Stimulated activated naive B cell treated with anti-CD40 and anti-IgM and Interleukin-4, amounts not matched to agents 10 μg/mL and 1 μg/mL and 100 μg/mL, for 72 hours (primary cell): ENCODE results near the gene C20orf204.

Experiments
- ATAC-seq, 2 donors: fragments of 150-1000 bp; cut with Tn5 transposase; replicated peaks; 2 replicates each; pipeline ENCODE4 v1.10.0; 2021; ENCODE audit warnings: moderate library complexity in 1 of 2
- DNase-seq: peaks from one replicate; pipeline ENCODE4 v3.0.0; 2021
- H3K27ac Mint-ChIP-seq: one replicate; pipeline ENCODE4 v1.8.0; 2022; ENCODE audit warnings: mild to moderate bottlenecking, mixed read lengths
- H3K27me3 Mint-ChIP-seq, 2 donors: one replicate each; pipeline ENCODE4 v1.8.0; 2022; ENCODE audit warnings: mixed read lengths in 2 of 2
- H3K36me3 Mint-ChIP-seq, 2 donors: one replicate each; pipeline ENCODE4 v1.8.0; 2022; ENCODE audit warnings: mixed read lengths in 2 of 2, mild to moderate bottlenecking in 1 of 2
- H3K4me1 Mint-ChIP-seq, 2 donors: one replicate each; pipeline ENCODE4 v1.8.0; 2022; ENCODE audit warnings: mixed read lengths in 2 of 2, mild to moderate bottlenecking in 1 of 2
- H3K4me3 Mint-ChIP-seq, 2 donors: one replicate each; pipeline ENCODE4 v1.8.0; 2022; ENCODE audit warnings: mild to moderate bottlenecking in 2 of 2, mixed read lengths in 2 of 2, moderate library complexity in 1 of 2
- H3K9me3 Mint-ChIP-seq, 2 donors: one replicate each; pipeline ENCODE4 v1.8.0; 2022; ENCODE audit warnings: mixed read lengths in 2 of 2, mild to moderate bottlenecking in 1 of 2

The C20orf204 gene

DNA sequence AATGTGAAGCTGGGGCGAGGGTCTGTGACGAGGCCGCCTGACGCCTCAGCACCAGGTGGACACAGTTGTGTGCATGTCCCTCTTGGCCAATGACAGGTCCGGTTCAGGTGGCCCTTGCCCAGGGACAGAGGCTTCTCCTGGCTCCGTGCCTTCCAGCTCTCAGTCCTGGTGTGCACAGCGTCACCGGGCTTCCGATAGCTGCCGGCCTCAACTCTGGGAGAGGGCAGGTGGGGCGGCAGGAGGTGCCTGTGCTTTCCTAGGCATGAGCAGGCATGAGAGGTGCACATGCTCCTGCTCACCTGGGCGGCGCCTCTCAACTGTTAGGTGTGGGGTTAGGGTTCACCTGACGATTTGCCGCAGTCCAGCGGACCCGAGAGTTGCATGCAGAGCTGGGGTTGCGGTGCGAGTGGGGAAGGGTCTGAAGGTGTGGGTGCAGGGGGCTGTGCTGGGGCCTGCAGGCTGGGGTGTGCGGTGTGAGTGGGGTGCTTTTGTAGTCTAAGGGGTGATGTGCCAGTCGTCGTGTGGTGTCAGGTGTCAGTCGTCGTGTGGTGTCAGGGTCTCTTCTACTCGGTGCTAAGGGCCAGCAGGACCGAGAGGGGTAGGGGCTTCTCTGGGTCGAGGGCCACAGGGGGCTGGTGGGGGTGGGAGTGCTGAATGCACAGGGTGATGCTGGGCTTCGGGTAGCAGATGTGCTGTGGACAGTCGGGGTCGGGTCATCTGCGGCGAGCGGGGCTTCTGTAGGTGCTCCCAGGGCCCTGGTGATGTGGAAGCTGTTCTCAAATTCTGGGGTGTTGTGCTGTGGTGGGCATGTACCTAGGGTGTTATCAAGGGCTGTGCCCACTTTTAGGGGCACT is 17.2 kb downstream of the C20orf204 start:
- Mint-ChIP-seq H3K27me3 (peaks cover 49 to 69% of the 10 kb centered on the region in 2 donors), H3K27ac (no peak overlapping the region), H3K4me1 (peaks cover 8 to 21% of the 10 kb centered on the region in 2 donors), H3K4me3 (no peak overlapping the region), H3K9me3 (no peaks in the 10 kb centered on the region), H3K36me3 (peaks cover 0 to 4% of the 10 kb centered on the region in 2 donors)
- ATAC-seq = no peak
- DNase-seq = no peak

DNA sequence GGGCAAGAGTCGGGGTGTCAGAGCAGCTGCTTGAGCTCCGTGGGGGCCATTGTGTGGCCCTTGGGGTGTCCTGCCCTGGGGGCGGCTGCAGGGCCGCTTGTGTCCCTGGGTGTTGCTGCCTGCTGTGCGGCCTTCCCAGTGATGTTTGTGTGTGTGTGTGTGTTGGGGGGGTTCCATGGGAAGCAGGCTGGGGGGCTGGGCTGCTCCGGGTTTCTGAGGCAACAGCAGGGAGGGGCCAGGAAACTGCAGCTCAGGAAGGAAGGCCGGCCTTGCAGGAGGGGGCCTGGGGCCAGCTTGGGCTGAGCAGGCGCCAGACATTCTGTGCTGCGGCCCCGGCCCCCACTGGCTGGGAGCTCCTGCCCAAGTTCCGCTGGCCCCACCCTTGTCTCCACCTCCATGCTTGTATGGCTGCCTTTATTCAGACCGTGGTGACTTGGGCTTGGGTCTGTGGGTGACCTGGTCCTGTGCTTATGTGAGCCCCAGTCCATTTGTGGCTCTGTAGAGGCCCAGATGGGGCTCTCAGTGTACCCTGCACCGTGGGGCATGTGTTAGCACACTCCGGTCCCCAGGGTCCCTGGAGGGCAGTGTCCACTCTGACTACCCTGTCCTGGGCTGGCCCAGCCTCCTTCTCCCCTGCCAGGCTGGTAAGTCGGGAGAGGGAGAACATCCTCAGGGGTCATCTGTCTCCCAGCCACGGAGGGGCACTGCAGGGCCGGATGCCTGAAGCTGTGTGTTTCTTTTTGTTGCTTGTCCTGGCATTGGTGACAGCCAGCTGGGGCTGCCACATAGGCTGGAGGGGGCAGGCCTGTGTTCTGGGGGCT is 18.1 kb downstream of the C20orf204 start:
- DNase-seq (no peak), ATAC-seq (peak in 1 of 2 donors; percentile 8)
- Mint-ChIP-seq H3K27me3 (peaks cover 47 to 66% of the 10 kb centered on the region in 2 donors), H3K9me3 (no peaks in the 10 kb centered on the region), H3K4me3 (no peak overlapping the region), H3K4me1 (peaks cover 9 to 24% of the 10 kb centered on the region in 2 donors), H3K36me3 (peaks cover 0 to 2% of the 10 kb centered on the region in 2 donors), H3K27ac (no peak overlapping the region)

DNA sequence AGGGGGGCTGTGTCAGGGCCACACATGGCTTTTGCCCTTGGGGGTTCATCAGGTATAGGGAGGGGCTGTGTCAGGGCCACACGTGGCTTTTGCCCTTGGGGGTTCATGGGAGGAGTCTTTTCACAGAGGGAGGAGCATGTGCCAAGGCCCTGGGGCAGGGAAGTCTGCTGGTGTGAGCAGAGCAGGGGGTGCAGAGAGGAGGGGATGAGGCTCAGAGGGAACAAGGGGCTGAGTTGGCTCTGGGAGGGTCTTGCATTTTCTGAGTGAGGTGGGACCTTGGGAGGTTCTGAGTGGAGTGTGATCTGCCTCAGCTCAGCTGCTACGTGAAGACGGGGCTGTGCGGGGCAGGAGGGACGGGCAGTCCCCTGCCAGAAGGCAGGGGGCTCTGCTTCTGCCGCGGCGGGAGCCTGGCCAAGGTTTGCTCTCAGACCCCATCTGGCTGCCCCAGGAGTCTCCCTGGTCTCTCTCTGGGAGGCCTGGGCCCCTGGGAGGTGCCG is 19.5 kb downstream of the C20orf204 start:
- Mint-ChIP-seq H3K27me3 (peaks cover 40 to 55% of the 10 kb centered on the region in 2 donors), H3K4me1 (peaks cover 9 to 23% of the 10 kb centered on the region in 2 donors), H3K4me3 (no peak overlapping the region), H3K9me3 (no peaks in the 10 kb centered on the region), H3K27ac (no peak overlapping the region), H3K36me3 (peaks cover 0 to 2% of the 10 kb centered on the region in 2 donors)
- ATAC-seq (no peak), DNase-seq (no peak)

DNA sequence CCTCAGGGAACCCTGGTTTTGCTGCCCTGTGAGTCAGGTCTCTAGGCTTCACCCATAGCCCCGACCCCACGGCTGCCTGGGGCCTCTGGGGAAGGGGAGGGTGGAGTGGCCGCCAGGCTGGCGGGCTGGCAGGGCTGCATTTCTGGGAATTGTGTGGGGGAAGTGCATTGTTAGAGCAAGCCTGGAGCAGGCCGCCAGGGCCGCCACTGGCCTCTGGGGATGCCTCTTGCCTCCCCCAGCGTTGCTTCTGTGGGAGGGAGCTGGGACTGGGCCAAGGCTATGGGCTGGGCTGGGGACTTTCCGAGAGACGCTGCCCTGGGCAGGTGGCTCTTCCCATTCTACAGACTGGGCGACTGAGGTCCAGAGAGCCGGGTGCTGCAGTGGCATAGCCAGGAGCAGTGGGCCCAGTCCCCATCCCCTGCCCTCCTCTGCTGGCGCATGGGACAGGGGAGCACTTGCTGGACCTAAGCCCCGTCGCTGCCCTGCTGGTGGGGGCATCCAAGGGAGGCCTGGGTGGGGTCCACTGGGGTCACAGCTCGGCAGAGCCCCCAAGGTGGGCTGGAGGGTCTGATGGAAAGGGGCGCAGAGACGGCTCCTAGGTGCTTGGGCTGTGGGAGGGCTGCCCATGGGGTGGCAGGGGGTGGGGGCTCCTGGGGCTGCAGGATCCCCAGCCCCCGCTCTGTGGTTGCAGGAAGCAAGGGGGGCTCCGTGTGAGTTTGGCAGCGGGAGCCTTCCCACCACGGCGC is 20.1 kb downstream of the C20orf204 start:
- peaks cover 0 to 2% of the 10 kb centered on the region in 2 donors for H3K36me3 Mint-ChIP-seq
- no peak overlapping the region for H3K4me3 Mint-ChIP-seq
- no peak for ATAC-seq
- H3K4me1 Mint-ChIP-seq = peaks cover 9 to 18% of the 10 kb centered on the region in 2 donors
- H3K27me3 Mint-ChIP-seq = peaks cover 34 to 49% of the 10 kb centered on the region in 2 donors
- no peaks in the 10 kb centered on the region for H3K9me3 Mint-ChIP-seq
- no peak overlapping the region for H3K27ac Mint-ChIP-seq
- no peak for DNase-seq

DNA sequence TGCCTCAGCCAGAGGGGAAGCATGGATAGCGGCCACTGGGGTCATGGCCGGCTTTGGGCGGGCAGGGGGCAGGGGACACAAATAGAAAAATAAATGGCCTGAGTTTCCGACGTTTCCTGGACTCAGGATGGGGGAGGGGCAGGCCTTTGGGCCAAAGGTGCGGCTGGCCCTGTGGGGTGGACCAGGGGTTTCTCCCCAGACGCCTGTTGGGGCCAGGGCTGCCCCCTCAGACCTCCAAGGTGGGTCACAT is 20.6 kb downstream of the C20orf204 start:
- DNase-seq (no peak), ATAC-seq (no peak)
- peaks cover 31 to 44% of the 10 kb centered on the region in 2 donors for H3K27me3 Mint-ChIP-seq
- no peak overlapping the region for H3K27ac Mint-ChIP-seq
- no peak overlapping the region for H3K4me3 Mint-ChIP-seq
- peaks cover 9 to 18% of the 10 kb centered on the region in 2 donors for H3K4me1 Mint-ChIP-seq
- H3K9me3 Mint-ChIP-seq = no peaks in the 10 kb centered on the region
- H3K36me3 Mint-ChIP-seq = peaks cover 0 to 2% of the 10 kb centered on the region in 2 donors

DNA sequence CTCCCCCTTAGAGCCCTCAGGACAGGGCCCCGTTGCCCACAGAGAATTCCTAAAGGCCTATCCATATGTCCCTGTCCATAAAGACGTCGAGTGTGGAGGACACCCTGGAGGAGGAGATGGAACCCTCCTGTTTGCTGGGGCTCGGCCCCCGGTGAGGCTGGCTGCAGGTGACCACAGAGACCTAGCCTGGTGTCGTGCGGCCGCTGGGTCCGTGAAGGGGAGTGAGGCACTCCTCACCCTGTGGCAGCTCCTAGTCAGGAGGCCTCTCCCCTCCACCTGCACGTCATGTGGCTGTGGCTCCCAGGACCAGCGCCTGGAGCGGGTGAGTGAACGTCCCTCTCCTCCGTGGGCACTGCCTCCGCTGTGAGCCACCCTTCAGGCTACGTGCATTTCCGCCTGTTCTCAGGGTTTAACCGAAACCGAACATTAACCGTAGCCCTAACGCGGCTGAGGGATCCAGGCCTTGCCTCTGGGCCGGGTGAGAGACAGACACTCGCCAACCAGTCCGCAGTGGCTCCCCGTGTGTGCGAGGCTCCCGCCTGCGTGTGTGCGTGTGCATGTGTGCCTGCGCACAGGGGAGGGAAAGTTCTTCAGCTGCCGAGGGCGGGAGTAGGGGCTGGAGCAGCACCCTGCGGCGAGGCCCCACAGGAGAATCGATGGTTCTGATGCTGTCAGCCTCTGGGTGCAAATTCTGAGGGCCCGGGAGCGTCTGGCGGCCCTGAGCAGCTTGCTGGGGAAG is 21.1 kb downstream of the C20orf204 start:
- no peak overlapping the region for H3K27ac Mint-ChIP-seq
- peak overlapping the region; percentile 32 to 63 for H3K4me3 Mint-ChIP-seq
- peaks cover 11 to 18% of the 10 kb centered on the region in 2 donors for H3K4me1 Mint-ChIP-seq
- peaks cover 0 to 2% of the 10 kb centered on the region in 2 donors for H3K36me3 Mint-ChIP-seq
- H3K27me3 Mint-ChIP-seq = peaks cover 26 to 39% of the 10 kb centered on the region in 2 donors
- no peaks in the 10 kb centered on the region for H3K9me3 Mint-ChIP-seq
- ATAC-seq = peak; percentile 40 to 54
- no peak for DNase-seq

DNA sequence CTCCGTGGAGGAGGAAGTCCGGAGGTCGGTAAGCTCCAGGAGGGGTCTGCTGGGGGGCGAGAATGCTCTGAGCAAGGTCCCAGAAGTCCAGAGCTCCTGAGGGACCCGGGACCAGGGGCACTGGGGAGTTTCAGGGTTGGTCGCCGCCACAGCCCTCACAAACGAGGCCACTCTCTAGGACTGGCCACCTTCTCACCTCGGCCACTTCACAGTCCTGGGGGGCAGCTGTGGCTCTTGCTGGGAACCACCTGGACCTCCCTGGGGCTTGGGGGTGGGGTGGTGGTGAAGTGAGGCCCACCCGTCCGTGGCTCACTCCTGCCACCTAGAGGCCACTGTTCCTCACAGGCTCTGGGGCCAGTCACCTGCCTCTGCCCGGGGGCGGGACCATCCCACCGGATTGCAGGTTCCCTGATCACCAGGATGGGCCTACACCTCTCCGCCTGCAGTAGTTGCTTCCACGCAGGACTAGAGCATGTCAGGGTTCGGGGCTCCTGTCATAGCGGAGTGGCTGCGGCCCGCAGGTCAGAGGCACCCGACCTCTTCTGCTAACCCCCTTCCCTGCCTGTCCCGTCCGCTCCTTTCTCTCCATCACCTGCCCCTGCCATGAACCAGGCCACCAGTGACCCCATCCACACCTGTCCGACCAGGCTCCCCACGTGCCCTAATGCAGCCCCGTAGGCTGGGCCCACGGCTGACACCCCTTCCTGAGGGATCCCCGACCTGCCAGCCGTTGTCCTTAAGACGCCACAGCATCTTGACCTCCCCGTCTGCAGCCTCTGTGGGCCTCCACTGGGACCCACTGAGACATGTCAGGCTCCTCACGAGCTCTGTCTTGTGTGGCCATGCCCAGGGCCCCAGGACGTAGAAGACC is 21.9 kb downstream of the C20orf204 start:
- peaks cover 22 to 33% of the 10 kb centered on the region in 2 donors for H3K27me3 Mint-ChIP-seq
- H3K4me1 Mint-ChIP-seq = peaks cover 13 to 25% of the 10 kb centered on the region in 2 donors
- DNase-seq = peak; percentile 60
- ATAC-seq = peak; percentile 88 to 90
- no peaks in the 10 kb centered on the region for H3K9me3 Mint-ChIP-seq
- H3K36me3 Mint-ChIP-seq = peaks cover 0 to 2% of the 10 kb centered on the region in 2 donors
- no peak overlapping the region for H3K27ac Mint-ChIP-seq
- H3K4me3 Mint-ChIP-seq = peak overlapping the region; percentile 32 to 63

DNA sequence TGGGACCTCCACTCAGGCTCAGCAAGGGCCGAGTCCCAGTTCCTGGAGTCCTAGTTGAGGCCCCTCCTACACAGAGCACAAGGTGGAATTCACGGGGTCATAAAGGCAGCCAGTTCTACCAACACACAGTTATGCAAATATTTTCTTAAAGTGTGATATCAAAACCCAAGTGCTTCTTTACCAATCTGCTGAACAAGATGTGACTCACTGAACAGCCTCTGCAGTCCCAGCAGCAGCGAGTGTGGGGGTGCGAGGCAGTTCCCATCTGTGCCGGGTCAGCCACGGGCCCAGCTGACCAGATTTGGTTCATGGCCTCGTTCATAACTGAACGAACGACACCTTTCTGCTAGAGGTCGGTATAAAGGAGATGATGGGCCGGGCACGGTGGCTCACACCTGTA is 22.6 kb downstream of the C20orf204 start:
- H3K4me3 Mint-ChIP-seq = no peak overlapping the region
- no peak overlapping the region for H3K27ac Mint-ChIP-seq
- H3K27me3 Mint-ChIP-seq = peaks cover 15 to 26% of the 10 kb centered on the region in 2 donors
- peaks cover 13 to 26% of the 10 kb centered on the region in 2 donors for H3K4me1 Mint-ChIP-seq
- DNase-seq = no peak
- H3K36me3 Mint-ChIP-seq = peaks cover 0 to 2% of the 10 kb centered on the region in 2 donors
- H3K9me3 Mint-ChIP-seq = no peaks in the 10 kb centered on the region
- no peak for ATAC-seq

DNA sequence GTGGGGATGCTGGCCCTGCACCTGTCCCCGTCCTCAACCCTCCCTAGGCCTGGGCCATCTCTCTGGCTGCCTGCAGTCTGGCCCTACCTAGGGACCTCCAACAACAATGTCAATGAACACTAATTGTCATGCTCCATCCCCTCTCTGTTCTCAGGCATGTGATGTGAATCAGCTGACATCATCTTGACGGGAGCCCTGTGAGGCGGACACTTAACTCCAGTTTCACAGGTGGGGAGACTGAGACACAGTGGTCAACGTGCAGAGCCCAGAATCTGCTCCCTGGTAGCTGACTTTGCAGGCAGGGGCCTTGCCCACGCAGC is 26.3 kb downstream of the C20orf204 start:
- Mint-ChIP-seq H3K4me1 (peaks cover 40 to 59% of the 10 kb centered on the region in 2 donors), H3K9me3 (no peaks in the 10 kb centered on the region), H3K27ac (no peak overlapping the region), H3K4me3 (peak overlapping the region; percentile 85 to 88), H3K27me3 (no peaks in the 10 kb centered on the region), H3K36me3 (peaks cover 0 to 2% of the 10 kb centered on the region in 2 donors)
- ATAC-seq (no peak), DNase-seq (no peak)

DNA sequence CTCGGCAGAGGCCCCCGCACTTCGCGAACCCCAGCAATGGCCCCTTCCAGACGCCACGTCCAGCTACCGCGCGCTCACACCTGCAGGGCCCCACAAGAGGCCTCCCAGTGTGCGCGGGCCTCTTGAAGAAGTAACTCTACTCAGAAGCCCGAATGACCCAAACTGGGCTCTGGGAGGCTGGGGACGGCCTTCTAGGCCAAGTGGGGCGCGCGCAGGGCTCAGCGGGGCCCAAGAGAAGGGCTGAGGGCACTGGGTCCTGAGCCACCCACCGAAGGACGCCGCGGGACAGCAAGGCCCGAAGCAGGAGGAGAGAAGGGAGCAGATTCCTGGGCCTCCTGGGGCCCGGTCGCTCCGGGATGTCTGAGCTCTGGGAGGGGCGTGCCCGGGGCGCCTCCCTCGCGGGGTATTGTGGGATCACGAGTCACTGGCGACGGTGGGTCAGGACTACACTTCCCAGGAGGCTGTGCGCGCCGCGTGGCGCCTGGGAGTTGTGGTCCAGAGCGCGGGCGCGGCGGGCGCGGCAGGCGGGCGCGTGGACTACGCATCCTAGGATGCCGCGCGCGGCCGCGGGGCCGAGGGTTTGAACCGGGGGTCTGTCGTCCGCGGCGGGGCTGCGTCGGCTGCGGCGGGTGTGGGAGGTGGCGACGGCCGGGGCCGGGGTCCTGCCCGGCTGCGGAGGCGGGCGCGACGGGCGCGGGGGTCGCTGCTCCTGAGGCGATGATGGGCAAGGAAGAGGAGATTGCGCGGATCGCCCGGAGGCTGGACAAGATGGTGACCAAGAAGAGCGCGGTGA is 26.8 kb downstream of the C20orf204 start, which contains the start of gene TCEA2:
TSS of gene TCEA2 (plus strand) at position 603 of the 793 bp plus-strand sequence. CDS start at position 718, 115 bp downstream.
- ATAC-seq (peak; percentile 87 to 90), DNase-seq (peak; percentile 91)
- Mint-ChIP-seq H3K4me1 (peaks cover 40 to 59% of the 10 kb centered on the region in 2 donors), H3K9me3 (no peaks in the 10 kb centered on the region), H3K27ac (peak within 1 kb of the TSS; percentile 81), H3K27me3 (no peaks in the 10 kb centered on the region), H3K4me3 (peak within 1 kb of the TSS; percentile 85 to 88), H3K36me3 (peaks cover 0 to 2% of the 10 kb centered on the region in 2 donors)

DNA sequence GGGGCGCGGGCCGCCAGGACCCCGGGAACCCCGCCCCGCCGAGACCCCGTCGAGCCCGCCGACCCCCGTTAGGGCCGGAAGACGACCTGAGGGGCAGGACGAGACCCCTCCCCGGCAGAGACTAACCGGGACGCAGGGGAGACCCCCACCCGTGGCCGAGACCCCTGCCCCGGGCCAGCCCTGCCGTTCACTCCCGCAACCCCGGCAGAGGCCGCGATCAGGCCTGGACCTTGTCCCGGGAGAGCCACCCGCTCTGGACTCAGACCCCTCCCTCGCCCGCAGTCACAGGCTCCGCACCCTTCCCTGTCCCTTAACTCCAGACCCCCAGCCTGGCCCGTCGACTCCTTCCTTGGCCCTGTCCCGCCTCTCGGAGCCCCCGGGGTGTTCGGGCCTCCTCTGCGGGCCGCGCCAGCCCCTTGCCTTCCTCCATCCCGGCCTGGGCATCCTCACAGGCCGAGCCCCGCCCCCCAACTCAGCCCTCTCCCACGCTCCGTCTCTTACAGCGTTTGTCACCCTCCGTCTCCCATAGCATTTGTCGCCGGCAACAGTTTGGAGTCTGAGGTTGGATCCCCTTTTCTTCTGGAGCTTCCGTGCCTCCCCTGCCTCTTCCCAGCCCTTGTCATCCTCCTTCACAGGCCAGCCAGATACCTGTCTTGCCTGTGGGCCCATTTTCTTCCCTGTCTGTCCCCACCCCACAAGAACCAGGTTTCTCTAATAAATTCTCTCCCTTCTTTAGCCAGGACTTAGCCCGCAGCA is 27.6 kb downstream of the C20orf204 start:
- peaks cover 0 to 2% of the 10 kb centered on the region in 2 donors for H3K36me3 Mint-ChIP-seq
- no peaks in the 10 kb centered on the region for H3K27me3 Mint-ChIP-seq
- H3K4me1 Mint-ChIP-seq = peaks cover 42 to 57% of the 10 kb centered on the region in 2 donors
- no peaks in the 10 kb centered on the region for H3K9me3 Mint-ChIP-seq
- H3K27ac Mint-ChIP-seq = peak overlapping the region; percentile 81
- ATAC-seq = peak in 1 of 2 donors; percentile 8
- peak overlapping the region; percentile 85 to 88 for H3K4me3 Mint-ChIP-seq
- no peak for DNase-seq
